NCI-H345 treated with DMSO at 0.1 percent for 48 hours (cell line): ENCODE measurements around the gene AGAP4.
"Not testable (repeated sequence)": the region's sequence is repeated elsewhere in the genome, so short reads cannot be mapped to it uniquely, and the experiment has no call there.

Source experiments
- DNase-seq: peaks from one replicate; lab custom pipeline; 2025; ENCODE audit not compliant: unreplicated experiment; lab: John Stamatoyannopoulos, UW

Gene AGAP4

GRCh38 chr10:45794761-45795160, 52.5 kb downstream of the AGAP4 start:
- DNase-seq, result not testable (repeated sequence)

- DNase-seq, result not testable (repeated sequence)
These were observed 56.4 kb downstream of the AGAP4 start for GRCh38 chr10:45790694-45791426.

- not testable (repeated sequence) for DNase-seq
These were observed 57.3 kb downstream of the AGAP4 start for GRCh38 chr10:45789991-45790390.

GRCh38 chr10:45787212-45787741, 60.0 kb downstream of the AGAP4 start:
- not testable (repeated sequence) for DNase-seq

- DNase-seq, result not testable (repeated sequence)
These were observed 61.1 kb downstream of the AGAP4 start for GRCh38 chr10:45786217-45786616.
